AG04450 (cell line): ENCODE measurements around the gene P2RX5. TPM values are rescaled to one million over a fixed set of nuclear protein-coding genes. Genes with fewer than 3 reads are reported as not detected.
"Not testable (repeated sequence)": the region's sequence is repeated elsewhere in the genome, so short reads cannot be mapped to it uniquely, and the experiment has no call there.

Experiments
- CTCF ChIA-PET: fragments of 300-600, 350-600 bp; formaldehyde crosslinking; extraction: SDS; loops from one replicate; lab custom pipeline; 2022; ENCODE audit warnings: antibody characterized with exemption, inconsistent platforms; lab: Charles Lee
- POLR2A ChIA-PET: fragments of 350-600 bp; formaldehyde crosslinking; extraction: SDS; loops from one replicate; lab custom pipeline; 2021; ENCODE audit warnings: antibody characterized with exemption, inconsistent platforms; lab: Yijun Ruan, JAX
- DNase-seq: peaks from one replicate; pipeline ENCODE4 v3.0.0-alpha.2; 2011; ENCODE audit warnings: low read depth, low spot score
- H3K27ac ChIP-seq: one replicate; pipeline ENCODE4 v1.5.1; 2012; ENCODE audit warnings: low read depth, low read length, control low read depth
- H3K27me3 ChIP-seq: one replicate; pipeline ENCODE4 v1.6.0; 2012; ENCODE audit warnings: low read length; ENCODE audit not compliant: control insufficient read depth, insufficient read depth
- H3K4me3 ChIP-seq: 2 replicates; pipeline ENCODE4 v1.5.1; 2011; ENCODE audit warnings: mild to moderate bottlenecking, low read depth, low read length, control low read depth
- H3K9me3 ChIP-seq: 2 replicates; pipeline ENCODE4 v1.5.1; 2012; ENCODE audit warnings: low read length; ENCODE audit not compliant: control insufficient read depth, insufficient read depth
- CTCF ChIP-seq: IDR thresholded peaks from 2 replicates; pipeline ENCODE4 v1.5.1; 2011; ENCODE audit warnings: low read depth, low read length, control low read depth, inconsistent platforms
- polyA plus RNA-seq: library from polyadenylated mRNA; depleted of rRNA; stranded (reverse); fragments of >200 nt; gene quantifications from 2 replicates; pipeline ENCODE4 v1.2.3, GENCODE V29; 2011

Gene P2RX5
- polyA plus RNA-seq, 1 experiment = 4.5 TPM

- no peak overlapping the region for H3K27ac ChIP-seq
- no peaks in the 10 kb centered on the region for H3K27me3 ChIP-seq
- ChIA-PET POLR2A (interaction anchor here (0.6 to 2.5 kb wide), 3 partner anchors 88 to 1148 kb away, joined by 3 to 11 read pairs (median 8); partner anchors contain the start of gene NCBP3), CTCF (interaction anchor here (1.6 to 6.9 kb wide), 4 partner anchors 88 to 174 kb away, joined by 6 to 116 read pairs (median 66); partner anchors contain the start of gene NCBP3)
- H3K4me3 ChIP-seq = no peak overlapping the region
- no peaks in the 10 kb centered on the region for H3K9me3 ChIP-seq
- no peak for DNase-seq
- no peak for TF ChIP-seq CTCF
Observed at GRCh38 chr17:3739422-3740124, 43.6 kb upstream of the P2RX5 start.

- POLR2A ChIA-PET = interaction anchor here (0.6 to 2.5 kb wide), 5 partner anchors 68 to 1147 kb away, joined by 3 to 11 read pairs (median 8); partner anchors contain the start of gene NCBP3
- H3K27me3 ChIP-seq = no peaks in the 10 kb centered on the region
- no peak overlapping the region for H3K4me3 ChIP-seq
- H3K27ac ChIP-seq = no peak overlapping the region
- DNase-seq = no peak
- H3K9me3 ChIP-seq = no peaks in the 10 kb centered on the region
- CTCF ChIA-PET = interaction anchor here (0.6 to 6.9 kb wide), 13 partner anchors 10 to 175 kb away, joined by 4 to 116 read pairs (median 15); partner anchors contain the start of genes HASPIN, ITGAE and NCBP3
- TF ChIP-seq CTCF = no peak
Observed at GRCh38 chr17:3738562-3739295, 42.8 kb upstream of the P2RX5 start.

GRCh38 chr17:3735515-3735914 is 39.6 kb upstream of the P2RX5 start:
- no peaks in the 10 kb centered on the region for H3K9me3 ChIP-seq
- no peaks in the 10 kb centered on the region for H3K27me3 ChIP-seq
- no peak overlapping the region for H3K27ac ChIP-seq
- DNase-seq = no peak
- no peak overlapping the region for H3K4me3 ChIP-seq
- POLR2A ChIA-PET = interaction anchor here (0.6 to 1.1 kb wide), 2 partner anchors 93 to 1251 kb away, joined by 3 read pairs; no protein-coding TSS in a partner anchor
- TF ChIP-seq CTCF = no peak
- CTCF ChIA-PET = interaction anchor here (1.3 to 6.9 kb wide), 6 partner anchors 12 to 136 kb away, joined by 3 to 116 read pairs (median 14); partner anchors contain the start of genes HASPIN and NCBP3

- DNase-seq, H3K4me3 ChIP-seq, H3K27ac ChIP-seq, POLR2A ChIA-PET, H3K9me3 ChIP-seq, H3K27me3 ChIP-seq: not testable (repeated sequence)
- CTCF ChIA-PET = interaction anchor here (0.6 to 6.9 kb wide), 16 partner anchors 12 to 339 kb away, joined by 3 to 116 read pairs (median 3); partner anchors contain the start of genes HASPIN and NCBP3
Observed at GRCh38 chr17:3734911-3735276, 38.9 kb upstream of the P2RX5 start.

DNA sequence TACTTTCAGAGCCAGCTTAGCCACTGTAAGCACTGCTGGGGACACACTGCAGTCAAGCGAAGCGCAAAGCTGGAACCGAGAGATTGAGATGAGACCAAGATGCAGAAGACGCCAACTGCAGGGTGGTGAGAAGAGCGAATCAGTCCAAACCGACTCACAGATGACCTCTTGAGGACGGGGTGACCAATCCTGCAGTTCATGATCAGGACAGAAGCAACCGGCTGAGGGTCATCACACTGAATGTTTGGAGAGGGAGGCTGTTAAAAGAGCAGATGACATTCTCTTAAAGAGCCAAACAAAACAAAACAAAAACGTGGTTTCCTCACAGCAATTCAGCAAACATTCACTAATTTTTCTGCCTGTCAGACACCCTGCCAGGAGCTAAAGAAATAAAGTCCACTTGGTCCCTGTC is 36.3 kb upstream of the P2RX5 start:
- Histone ChIP-seq H3K4me3 (no peak overlapping the region), H3K27me3 (no peaks in the 10 kb centered on the region), H3K27ac (peak overlapping the region; percentile 31), H3K9me3 (no peaks in the 10 kb centered on the region)
- DNase-seq = no peak
- TF ChIP-seq CTCF = no peak
- POLR2A ChIA-PET = interaction anchor here (1.0 kb wide), 1 partner anchor 96 kb away, joined by 3 read pairs; no protein-coding TSS in a partner anchor
- CTCF ChIA-PET = interaction anchor here (1.2 to 6.9 kb wide), 3 partner anchors 9 to 114 kb away, joined by 5 to 116 read pairs (median 18); partner anchors contain the start of genes HASPIN and NCBP3
